G401 (cell line): Measurements from ENCODE around the gene PPFIA2. TPM values are rescaled to one million over a fixed set of nuclear protein-coding genes. Genes with fewer than 3 reads are reported as not detected.

Experiments
- DNase-seq: peaks from one replicate; pipeline ENCODE4 v3.0.0-alpha.2; 2015; ENCODE audit warnings: low spot score
- in situ Hi-C: cut with HindIII; loops from 2 replicates; pipeline ENCODE4 v1.10.0; 2016; ENCODE audit warnings: low sequenced_read_pairs, mixed read lengths
- total RNA-seq: library from RNA; depleted of rRNA; stranded (reverse); fragments of >200 nt; shearing (Covaris generic); gene quantifications from 2 replicates; pipeline ENCODE4 v1.2.3, GENCODE V29; 2014

PPFIA2 gene
- total RNA-seq, 1 experiment from 2014 or later: not detected

GRCh38 chr12:81492131-81492720, 266.9 kb downstream of the PPFIA2 start:
- in situ Hi-C loops: no loop called here
- DNase-seq: no peak

GRCh38 chr12:81472934-81473333, 286.2 kb downstream of the PPFIA2 start:
- in situ Hi-C loops: no loop called here
- no peak for DNase-seq

GRCh38 chr12:81470923-81471322, 288.2 kb downstream of the PPFIA2 start:
- in situ Hi-C loops: no loop called here

GRCh38 chr12:81468206-81468605, 290.9 kb downstream of the PPFIA2 start:
- DNase-seq: peak; percentile 75
- in situ Hi-C loops: no loop called here

More at GRCh38 chr12:81470923-81471322, 288.2 kb downstream of the PPFIA2 start:
- DNase-seq: no peak

- peak; percentile 64 for DNase-seq
- in situ Hi-C loops: no loop called here
Observed at GRCh38 chr12:81465876-81466275, 293.3 kb downstream of the PPFIA2 start.

- in situ Hi-C loops: no loop called here
- DNase-seq: peak; percentile 63
Observed at GRCh38 chr12:81465191-81465590, 294.0 kb downstream of the PPFIA2 start.

GRCh38 chr12:81461163-81461562, 298.0 kb downstream of the PPFIA2 start:
- in situ Hi-C loops: no loop called here
- DNase-seq: no peak

GRCh38 chr12:81450920-81451739, 308.0 kb downstream of the PPFIA2 start:
- DNase-seq: peak; percentile 57
- in situ Hi-C loops: no loop called here

GRCh38 chr12:81441629-81442028, 317.5 kb downstream of the PPFIA2 start:
- no peak for DNase-seq
- in situ Hi-C loops: no loop called here

- DNase-seq: no peak
- in situ Hi-C loops: no loop called here
Observed at GRCh38 chr12:81440001-81440400, 319.1 kb downstream of the PPFIA2 start.

- in situ Hi-C loops: no loop called here
- DNase-seq: no peak
Observed at GRCh38 chr12:81439344-81439743, 319.8 kb downstream of the PPFIA2 start.

GRCh38 chr12:81417056-81417455, 342.1 kb downstream of the PPFIA2 start:
- in situ Hi-C loops: no loop called here
- no peak for DNase-seq

GRCh38 chr12:81416571-81416970, 342.6 kb downstream of the PPFIA2 start:
- no peak for DNase-seq
- in situ Hi-C loops: no loop called here

- in situ Hi-C loops: no loop called here
- DNase-seq: no peak
Observed at GRCh38 chr12:81414441-81414840, 344.7 kb downstream of the PPFIA2 start.

GRCh38 chr12:81412940-81413339, 346.2 kb downstream of the PPFIA2 start:
- no peak for DNase-seq
- in situ Hi-C loops: no loop called here

- in situ Hi-C loops: no loop called here
- no peak for DNase-seq
Observed at GRCh38 chr12:81403348-81403747, 355.8 kb downstream of the PPFIA2 start.

GRCh38 chr12:81401241-81401640, 357.9 kb downstream of the PPFIA2 start:
- in situ Hi-C loops: no loop called here
- no peak for DNase-seq

GRCh38 chr12:81400024-81400423, 359.1 kb downstream of the PPFIA2 start:
- in situ Hi-C loops: no loop called here
- no peak for DNase-seq

- DNase-seq: no peak
- in situ Hi-C loops: no loop called here
Observed at GRCh38 chr12:81395431-81395830, 363.7 kb downstream of the PPFIA2 start.

GRCh38 chr12:81389550-81390099, 369.5 kb downstream of the PPFIA2 start:
- in situ Hi-C loops: no loop called here
- DNase-seq: no peak
